HCT116 (cell line): Measurements from ENCODE around the gene PRKD2. TPM values are rescaled to one million over a fixed set of nuclear protein-coding genes. Genes with fewer than 3 reads are reported as not detected.

Experiments
- ATAC-seq: fragments of 200-7000 bp; cut with Tn5 transposase; 2 replicates; pipeline ENCODE4 v1.9.1; 2020; ENCODE audit warnings: mild to moderate bottlenecking, moderate library complexity
- BruUV-seq: library from RNA; stranded (reverse); fragments of 400-500 nt; replicated peaks from 2 replicates; lab custom pipeline; 2021; lab: Mats Ljungman, UMichigan
- CTCF ChIA-PET: fragments of 300-600 bp; sonication (Branson Sonifier 250); formaldehyde crosslinking; loops from one replicate; lab custom pipeline; 2021; ENCODE audit warnings: antibody characterized with exemption; lab: Charles Lee
- POLR2A ChIA-PET: fragments of 300-600, 350-600 bp; sonication (Branson Sonifier 250); formaldehyde crosslinking; loops from one replicate; lab custom pipeline; 2021; ENCODE audit warnings: antibody characterized with exemption; lab: Charles Lee
- RAD21 ChIA-PET, 2 experiments: fragments of 300-600 bp; sonication (Branson Sonifier 250); formaldehyde crosslinking; loops; one replicate each; lab custom pipeline; 2023; ENCODE audit warnings: low total read pairs in 2 of 2; ENCODE audit not compliant: uncharacterized antibody in 2 of 2, unreplicated experiment in 2 of 2, low non-redundant PET in 1 of 2; lab: Charles Lee
- DNase-seq: peaks from one replicate; pipeline ENCODE4 v3.0.0-alpha.2; 2010; ENCODE audit warnings: low read depth, low spot score
- H2AFZ ChIP-seq: fragments of 200-600 bp; shearing (Covaris generic), sonication (generic); 2 replicates; pipeline ENCODE4 v1.6.1; 2017; ENCODE audit warnings: low read depth, mixed run types, mixed read lengths, antibody characterized with exemption, low read length; ENCODE audit not compliant: poor library complexity, severe bottlenecking
- H3K27ac ChIP-seq: 2 replicates; pipeline ENCODE4 v1.5.1; 2012; ENCODE audit warnings: low read depth, low read length
- H3K27me3 ChIP-seq: fragments of 200-600 bp; sonication (generic); 2 replicates; pipeline ENCODE4 v1.6.1; 2016; ENCODE audit warnings: mixed run types, low read length, mixed read lengths; ENCODE audit not compliant: insufficient read depth
- H3K36me3 ChIP-seq, 2 experiments: fragments of 200-500 bp in 1 of 2; fragments of 200-600 bp in 1 of 2; sonication (Bioruptor generic) in 1 of 2; sonication (generic) in 1 of 2; 2 replicates each; pipeline versions ENCODE4 v1.5.1 to v1.6.1; 2014 to 2016; ENCODE audit warnings: low read length in 2 of 2, inconsistent platforms in 1 of 2, mixed read lengths in 1 of 2, mixed run types in 1 of 2; ENCODE audit not compliant: insufficient read depth in 2 of 2, control insufficient read depth in 1 of 2
- H3K4me1 ChIP-seq, 2 experiments: fragments of 200-600 bp in 1 of 2; sonication (generic) in 1 of 2; 2 replicates each; pipeline versions ENCODE4 v1.5.1 to v1.6.1; 2012 to 2017; ENCODE audit warnings: low read length in 2 of 2, inconsistent platforms in 1 of 2, mild to moderate bottlenecking in 1 of 2, mixed read lengths in 1 of 2, mixed run types in 1 of 2, moderate library complexity in 1 of 2; ENCODE audit not compliant: insufficient read depth in 2 of 2, control insufficient read depth in 1 of 2
- H3K4me2 ChIP-seq: fragments of 200-600 bp; sonication (generic); 2 replicates; pipeline ENCODE4 v1.6.1; 2017; ENCODE audit warnings: mixed run types, low read length, mixed read lengths
- H3K4me3 ChIP-seq, 2 experiments: fragments of 200-600 bp in 1 of 2; sonication (generic) in 1 of 2; replicated peaks in 1 of 2; 2 replicates each; pipeline ENCODE4 v1.5.1; 2011 to 2016; ENCODE audit warnings: low read length in 2 of 2, control low read depth in 1 of 2, low read depth in 1 of 2, mild to moderate bottlenecking in 1 of 2, mixed read lengths in 1 of 2, mixed run types in 1 of 2
- H3K79me2 ChIP-seq: fragments of 200-600 bp; sonication (generic); 2 replicates; pipeline ENCODE4 v1.6.1; 2017; ENCODE audit warnings: mild to moderate bottlenecking, mixed run types, low read length, moderate library complexity, mixed read lengths; ENCODE audit not compliant: insufficient read depth
- H3K9ac ChIP-seq: fragments of 200-600 bp; sonication (generic); 2 replicates; pipeline ENCODE4 v1.6.1; 2016; ENCODE audit warnings: low read length, mixed read lengths
- H3K9me2 ChIP-seq: fragments of 200-600 bp; sonication (generic), shearing (Covaris generic); 2 replicates; pipeline ENCODE4 v1.6.1; 2017; ENCODE audit warnings: mixed run types, mild to moderate bottlenecking, moderate library complexity; ENCODE audit not compliant: insufficient read depth
- H3K9me3 ChIP-seq, 2 experiments: fragments of 200-500 bp in 1 of 2; fragments of 200-600 bp in 1 of 2; sonication (Bioruptor generic) in 1 of 2; sonication (generic) in 1 of 2; 2 replicates each; pipeline ENCODE4 v1.6.1; 2014 to 2017; ENCODE audit warnings: low read length in 2 of 2, mixed read lengths in 2 of 2, inconsistent platforms in 1 of 2, low read depth in 1 of 2, mild to moderate bottlenecking in 1 of 2, mixed run types in 1 of 2, moderate library complexity in 1 of 2; ENCODE audit not compliant: control insufficient read depth in 1 of 2, insufficient read depth in 1 of 2
- H4K20me1 ChIP-seq: fragments of 200-600 bp; sonication (generic), shearing (Covaris generic); 2 replicates; pipeline ENCODE4 v1.6.1; 2017; ENCODE audit warnings: mixed run types, mild to moderate bottlenecking, moderate library complexity; ENCODE audit not compliant: insufficient read depth
- CBX3 ChIP-seq: IDR thresholded peaks from 2 replicates; pipeline ENCODE4 v1.6.1; 2012; ENCODE audit warnings: low read depth
- POLR2A ChIP-seq: IDR thresholded peaks from 2 replicates; pipeline ENCODE4 v1.7.0; 2011; ENCODE audit warnings: borderline replicate concordance; ENCODE audit not compliant: insufficient read depth, insufficient read length; ENCODE audit errors: extremely low read depth
- SIN3A ChIP-seq: IDR thresholded peaks from 2 replicates; pipeline ENCODE4 v1.6.1; 2012; ENCODE audit warnings: low read depth
- SRF ChIP-seq: IDR thresholded peaks from 2 replicates; pipeline ENCODE4 v1.6.1; 2012; ENCODE audit warnings: low read depth
- intact Hi-C: fragments of 100-400 bp; cut with micrococcal nuclease; formaldehyde crosslinking; loops from 2 replicates; pipeline ENCODE4 v1.10.0; 2022
- total RNA-seq: library from RNA; stranded (reverse); gene quantifications from one replicate; pipeline ENCODE4 v1.2.1, GENCODE V29; 2021; ENCODE audit not compliant: unreplicated experiment
- TF ChIP-seq, protein P1 (sequence below): IDR thresholded peaks from 2 replicates; pipeline ENCODE4 v1.6.1; 2012

PRKD2 gene
- total RNA-seq, 1 experiment from 2014 or later: 73.5 TPM

DNA sequence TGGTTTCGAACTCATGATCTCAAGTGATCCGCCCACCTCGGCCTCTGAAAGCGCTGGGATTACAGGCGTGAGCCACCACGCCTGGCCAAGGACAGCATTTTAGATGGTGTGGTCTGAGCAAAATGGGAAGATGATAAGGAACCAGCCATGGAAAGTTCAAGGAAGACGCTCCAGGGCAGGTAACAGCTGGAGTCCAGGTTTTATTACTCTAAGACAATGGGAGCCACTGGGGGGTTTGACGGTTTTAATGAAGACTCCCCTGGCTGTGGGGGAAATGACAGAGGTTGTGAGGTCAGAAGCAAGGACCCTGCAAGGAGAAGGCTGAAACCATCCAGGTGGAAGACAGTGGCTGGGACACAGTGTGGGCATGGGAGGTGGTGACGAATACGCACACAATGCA, 20.9 kb downstream of the PRKD2 start:
- H3K9me2 ChIP-seq: no peaks in the 10 kb centered on the region
- no peak overlapping the region for H3K4me3 ChIP-seq
- H3K9ac ChIP-seq: no peak overlapping the region
- no peak overlapping the region for H2AFZ ChIP-seq
- H3K79me2 ChIP-seq: peaks cover 8% of the 10 kb centered on the region; the same call in 1 of the 2 replicates
- H3K4me1 ChIP-seq: peaks cover 10 to 33% of the 10 kb centered on the region in 2 experiments
- TF ChIP-seq POLR2A (no peak), SRF (no peak), SIN3A (no peak), CBX3 (no peak)
- TF ChIP-seq, protein P1, sequence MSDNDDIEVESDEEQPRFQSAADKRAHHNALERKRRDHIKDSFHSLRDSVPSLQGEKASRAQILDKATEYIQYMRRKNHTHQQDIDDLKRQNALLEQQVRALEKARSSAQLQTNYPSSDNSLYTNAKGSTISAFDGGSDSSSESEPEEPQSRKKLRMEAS: no peak
- no peak overlapping the region for H3K27ac ChIP-seq
- RAD21 ChIA-PET: no interaction called here
- DNase-seq: no peak
- POLR2A ChIA-PET: no interaction called here
- H3K36me3 ChIP-seq: peaks cover 36 to 47% of the 10 kb centered on the region in 2 experiments
- intact Hi-C loops: no loop called here
- H4K20me1 ChIP-seq: peaks cover 3% of the 10 kb centered on the region; the same call in 1 of the 2 replicates
- H3K4me2 ChIP-seq: no peak overlapping the region
- CTCF ChIA-PET: no interaction called here
- H3K27me3 ChIP-seq: no peaks in the 10 kb centered on the region
- no peaks in the 10 kb centered on the region for H3K9me3 ChIP-seq
- no peak for ATAC-seq
- no TSS peak for BruUV-seq

DNA sequence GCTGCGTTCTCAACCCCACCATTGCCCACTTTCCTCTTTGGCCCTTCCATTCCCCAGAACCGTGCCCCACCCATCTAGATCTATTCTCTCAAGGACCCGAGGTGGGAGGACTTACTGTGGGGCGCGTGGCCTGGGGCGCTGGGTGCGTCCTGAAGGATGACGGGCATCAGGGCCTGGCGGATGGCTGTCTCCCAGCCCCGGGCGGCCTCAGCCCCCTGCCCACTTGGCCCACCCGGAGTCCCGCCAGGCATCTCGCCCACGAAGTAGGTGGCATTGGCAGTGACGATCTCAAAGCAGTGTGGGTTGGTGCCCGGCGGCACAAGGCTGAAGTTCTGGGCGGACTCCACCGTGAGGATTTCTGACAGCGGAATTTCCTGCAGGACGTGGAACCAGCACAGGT, 23.2 kb downstream of the PRKD2 start:
- Histone ChIP-seq H3K79me2 (peaks cover 8% of the 10 kb centered on the region; the same call in 1 of the 2 replicates), H3K9me2 (no peaks in the 10 kb centered on the region), H3K4me2 (0 out of 2 replicates have a peak overlapping the region, but pooled peaks have one; percentile 14), H3K4me1 (peaks cover 10 to 28% of the 10 kb centered on the region in 2 experiments), H3K27ac (no peak overlapping the region), H3K9me3 (no peaks in the 10 kb centered on the region), H3K4me3 (no peak overlapping the region), H3K9ac (no peak overlapping the region), H3K27me3 (no peaks in the 10 kb centered on the region), H4K20me1 (peaks cover 3% of the 10 kb centered on the region; the same call in 1 of the 2 replicates), H3K36me3 (peaks cover 47 to 58% of the 10 kb centered on the region in 2 experiments), H2AFZ (no peak overlapping the region)
- intact Hi-C loops: no loop called here
- ChIA-PET POLR2A (no interaction called here), CTCF (no interaction called here), RAD21 (interaction anchor here in 1 of 2 experiments (0.7 kb wide), 1 partner anchor 79 kb away, joined by 4 read pairs; no protein-coding TSS in a partner anchor)
- no TSS peak for BruUV-seq
- ATAC-seq: no peak
- DNase-seq: no peak
- no peak for TF ChIP-seq SIN3A
